Natural killer cell (primary cell): ENCODE results near the gene NPDC1. TPM values are rescaled to one million over a fixed set of nuclear protein-coding genes. Genes with fewer than 3 reads are reported as not detected.

Experiments
- ATAC-seq, 3 donors: fragments of 150-1000 bp in 2 of 3; fragments of 200-7000 bp in 1 of 3; cut with Tn5 transposase; 1 replicate in 1 of 3; 2 replicates in 2 of 3; pipeline ENCODE4 v1.10.0; 2021; ENCODE audit warnings: mild to moderate bottlenecking in 2 of 3, moderate library complexity in 2 of 3
- DNase-seq, 2 donors: peaks; one replicate each; pipeline versions ENCODE4 v3.0.0 to v3.0.0-alpha.2; 2013 to 2021; ENCODE audit warnings: mixed read lengths in 1 of 2
- H3K27ac ChIP-seq: one replicate; pipeline ENCODE4 v1.5.1; 2013; ENCODE audit warnings: mild to moderate bottlenecking, low read length
- H3K27me3 ChIP-seq: one replicate; pipeline ENCODE4 v1.6.1; 2013; ENCODE audit warnings: low read length; ENCODE audit not compliant: control insufficient read depth, insufficient read depth
- H3K36me3 ChIP-seq: one replicate; pipeline ENCODE4 v1.6.1; 2013; ENCODE audit warnings: low read length; ENCODE audit not compliant: control insufficient read depth, insufficient read depth
- H3K4me1 ChIP-seq: one replicate; pipeline ENCODE4 v1.6.1; 2013; ENCODE audit warnings: low read length; ENCODE audit not compliant: control insufficient read depth, insufficient read depth
- H3K4me3 ChIP-seq: one replicate; pipeline ENCODE4 v1.5.1; 2013; ENCODE audit warnings: low read length
- H3K9me3 ChIP-seq: one replicate; pipeline ENCODE4 v1.6.1; 2013; ENCODE audit warnings: low read length; ENCODE audit not compliant: control insufficient read depth, insufficient read depth
- H3K27ac Mint-ChIP-seq, 2 donors: one replicate each; pipeline ENCODE4 v1.8.0; 2022; ENCODE audit warnings: mild to moderate bottlenecking in 2 of 2, mixed read lengths in 2 of 2, moderate library complexity in 1 of 2
- H3K27me3 Mint-ChIP-seq, 2 donors: one replicate each; pipeline ENCODE4 v1.8.0; 2022; ENCODE audit warnings: low read depth in 2 of 2, mixed read lengths in 2 of 2
- H3K36me3 Mint-ChIP-seq: one replicate; pipeline ENCODE4 v1.8.0; 2022; ENCODE audit warnings: mixed read lengths
- H3K4me1 Mint-ChIP-seq, 2 donors: one replicate each; pipeline ENCODE4 v1.8.0; 2022; ENCODE audit warnings: mixed read lengths in 2 of 2
- H3K4me3 Mint-ChIP-seq: one replicate; pipeline ENCODE4 v1.8.0; 2022; ENCODE audit warnings: mild to moderate bottlenecking, moderate library complexity, mixed read lengths
- H3K9me3 Mint-ChIP-seq, 2 donors: one replicate each; pipeline ENCODE4 v1.8.0; 2022; ENCODE audit warnings: mixed read lengths in 2 of 2
- WGBS: methylation state at CpG from one replicate; pipeline ENCODE4 v1.1.7; 2013; ENCODE audit warnings: missing lambda C conversion rate; ENCODE audit not compliant: insufficient coverage; 5-methylcytosine and 5-hydroxymethylcytosine counted together
- intact Hi-C: fragments of 100-400 bp; cut with micrococcal nuclease; formaldehyde crosslinking; loops from one replicate; pipeline ENCODE4 v1.14.2; 2022
- total RNA-seq, 4 donors: library from RNA; stranded (reverse); fragments of 120-200 nt in 1 of 4; gene quantifications; one replicate each; pipeline versions ENCODE4 v1.2.3 to v1.2.4, GENCODE V29; 2013 to 2022
- TF ChIP-seq, protein P1 (sequence below): fragments of 200-600 bp; IDR thresholded peaks from one replicate; pipeline ENCODE4 v1.8.0; 2022; ENCODE audit warnings: antibody characterized with exemption

The NPDC1 gene
- total RNA-seq, 3 donors from 2014 or later (not counting 1 experiment from before 2014, with no cell fraction given), result 0.87 to 5.6 (median 3.4) TPM

DNA sequence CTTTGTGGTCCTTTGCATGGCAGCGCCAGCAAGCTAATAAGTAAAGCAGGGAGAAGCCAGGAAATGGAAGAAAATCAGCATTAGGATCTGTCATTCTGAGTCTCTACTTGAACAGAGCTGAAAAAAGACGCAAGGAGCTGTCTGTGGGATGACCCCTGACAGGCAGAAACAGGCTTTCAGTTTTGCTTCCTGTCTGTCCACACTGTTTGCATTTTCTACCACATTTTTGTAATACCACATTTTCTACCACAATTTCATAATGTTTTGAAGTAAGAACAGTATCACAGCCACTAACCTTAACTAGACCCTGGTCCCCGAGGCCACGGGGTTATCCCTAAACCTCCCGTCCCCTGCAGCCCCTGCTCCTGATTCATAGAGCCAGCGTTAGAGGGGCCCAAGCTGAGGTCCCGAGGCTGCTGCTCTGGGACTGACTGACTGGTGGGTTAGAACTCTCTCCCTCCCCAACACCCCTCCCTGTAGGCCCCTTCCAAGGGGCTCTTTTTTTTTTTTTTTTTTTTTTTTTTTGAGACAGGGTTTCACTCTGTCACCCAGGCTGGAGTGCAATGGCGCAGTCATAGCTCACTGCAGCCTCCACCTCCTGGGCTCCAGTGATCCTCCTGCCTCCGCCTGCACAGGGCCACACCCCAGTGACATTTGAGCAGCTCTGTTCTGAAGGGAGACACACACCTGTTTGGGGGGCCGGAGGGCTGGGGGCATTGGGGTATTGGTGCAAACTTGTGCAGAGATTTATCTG, 45.6 kb downstream of the NPDC1 start:
- ATAC-seq (peak; percentile 35 to 63 (median 44)), DNase-seq (peak; percentile 56 to 70)
- H3K4me3 Mint-ChIP-seq, result peak overlapping the region; percentile 84
- Histone ChIP-seq H3K4me1 (peaks cover 76% of the 10 kb centered on the region), H3K9me3 (no peaks in the 10 kb centered on the region), H3K4me3 (no peak overlapping the region), H3K27me3 (no peaks in the 10 kb centered on the region), H3K36me3 (no peaks in the 10 kb centered on the region), H3K27ac (peak overlapping the region; percentile 77)
- peaks cover 32 to 54% of the 10 kb centered on the region in 2 donors for H3K4me1 Mint-ChIP-seq
- H3K9me3 Mint-ChIP-seq, result no peaks in the 10 kb centered on the region
- WGBS, result 21% methylated on average over 10 of the region's 10 CpGs
- no peaks in the 10 kb centered on the region for H3K36me3 Mint-ChIP-seq
- intact Hi-C loops, result loop anchor here (1.0 kb wide), 1 partner anchor 40 kb away; no protein-coding TSS in a partner anchor
- H3K27ac Mint-ChIP-seq, result peak overlapping the region; percentile 97 to 99
- H3K27me3 Mint-ChIP-seq, result no peaks in the 10 kb centered on the region
- TF ChIP-seq, protein P1, sequence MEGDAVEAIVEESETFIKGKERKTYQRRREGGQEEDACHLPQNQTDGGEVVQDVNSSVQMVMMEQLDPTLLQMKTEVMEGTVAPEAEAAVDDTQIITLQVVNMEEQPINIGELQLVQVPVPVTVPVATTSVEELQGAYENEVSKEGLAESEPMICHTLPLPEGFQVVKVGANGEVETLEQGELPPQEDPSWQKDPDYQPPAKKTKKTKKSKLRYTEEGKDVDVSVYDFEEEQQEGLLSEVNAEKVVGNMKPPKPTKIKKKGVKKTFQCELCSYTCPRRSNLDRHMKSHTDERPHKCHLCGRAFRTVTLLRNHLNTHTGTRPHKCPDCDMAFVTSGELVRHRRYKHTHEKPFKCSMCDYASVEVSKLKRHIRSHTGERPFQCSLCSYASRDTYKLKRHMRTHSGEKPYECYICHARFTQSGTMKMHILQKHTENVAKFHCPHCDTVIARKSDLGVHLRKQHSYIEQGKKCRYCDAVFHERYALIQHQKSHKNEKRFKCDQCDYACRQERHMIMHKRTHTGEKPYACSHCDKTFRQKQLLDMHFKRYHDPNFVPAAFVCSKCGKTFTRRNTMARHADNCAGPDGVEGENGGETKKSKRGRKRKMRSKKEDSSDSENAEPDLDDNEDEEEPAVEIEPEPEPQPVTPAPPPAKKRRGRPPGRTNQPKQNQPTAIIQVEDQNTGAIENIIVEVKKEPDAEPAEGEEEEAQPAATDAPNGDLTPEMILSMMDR, result no peak

DNA sequence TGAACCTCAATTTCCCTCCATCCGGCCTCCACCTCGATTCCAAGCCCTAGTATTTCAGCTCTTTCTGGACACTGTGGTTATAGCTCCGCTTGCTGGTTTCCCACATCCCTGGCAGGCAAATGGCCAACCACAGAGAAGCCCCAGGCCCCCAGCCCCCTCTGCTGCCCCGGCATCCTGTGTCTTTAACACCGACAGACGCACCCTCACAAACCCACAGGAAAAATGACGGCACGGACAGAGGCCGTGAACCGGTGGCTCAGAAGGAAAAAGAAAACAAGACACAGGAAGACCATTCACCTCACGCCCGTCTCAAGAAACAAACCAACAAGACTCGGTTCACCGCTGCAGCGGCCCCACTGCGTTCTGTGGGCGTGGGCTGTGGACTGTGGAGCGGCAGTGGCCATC, 48.1 kb downstream of the NPDC1 start:
- no peaks in the 10 kb centered on the region for H3K27me3 ChIP-seq
- H3K4me1 ChIP-seq, result peaks cover 94% of the 10 kb centered on the region
- Mint-ChIP-seq H3K4me3 (peak overlapping the region; percentile 96), H3K27ac (peak overlapping the region; percentile 97 to 99), H3K4me1 (peaks cover 33 to 61% of the 10 kb centered on the region in 2 donors), H3K36me3 (no peaks in the 10 kb centered on the region), H3K9me3 (no peaks in the 10 kb centered on the region), H3K27me3 (no peaks in the 10 kb centered on the region)
- 4% methylated on average over 18 of the region's 18 CpGs for WGBS
- TF ChIP-seq, protein P1, result no peak
- intact Hi-C loops, result loop anchor here (2.0 to 5.0 kb wide), 2 partner anchors 37 to 151 kb away; partner anchors contain the start of gene PHPT1
- H3K27ac ChIP-seq, result peak overlapping the region; percentile 96
- DNase-seq (peak; percentile 70 to 72), ATAC-seq (peak; percentile 25 to 61 (median 53))
- no peaks in the 10 kb centered on the region for H3K9me3 ChIP-seq
- peaks cover 16% of the 10 kb centered on the region for H3K36me3 ChIP-seq
- H3K4me3 ChIP-seq, result peak overlapping the region; percentile 55

DNA sequence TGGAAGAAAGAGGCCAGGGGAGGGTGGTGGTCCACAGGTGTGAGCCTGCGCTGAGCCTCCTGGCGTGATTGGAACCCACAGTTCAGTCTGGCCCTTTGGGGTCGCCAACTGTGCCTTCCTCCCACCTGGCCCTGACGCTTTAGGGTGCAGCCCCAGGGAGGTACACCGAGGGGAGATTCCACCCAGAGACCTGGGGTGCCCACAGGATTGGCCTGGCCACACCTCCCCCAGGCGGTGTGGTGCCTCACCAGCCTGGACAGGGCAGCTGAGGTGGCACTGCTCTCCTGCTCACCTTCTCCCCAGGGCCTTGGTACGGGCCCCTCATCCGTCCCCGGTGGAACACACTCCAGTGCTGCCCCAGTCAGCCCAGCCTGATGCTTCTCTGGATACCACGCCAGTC, 48.6 kb downstream of the NPDC1 start:
- peak overlapping the region; percentile 96 for H3K4me3 Mint-ChIP-seq
- H3K36me3 ChIP-seq, result peaks cover 16% of the 10 kb centered on the region
- H3K9me3 ChIP-seq, result no peaks in the 10 kb centered on the region
- H3K9me3 Mint-ChIP-seq, result no peaks in the 10 kb centered on the region
- no peaks in the 10 kb centered on the region for H3K27me3 ChIP-seq
- peak in 1 of 2 donors; percentile 51 for DNase-seq
- H3K27ac Mint-ChIP-seq, result peak overlapping the region; percentile 97 to 99
- ATAC-seq, result peak; percentile 1 to 7 (median 3)
- intact Hi-C loops, result loop anchor here (5.0 kb wide), 1 partner anchor 150 kb away; the partner anchor contains the start of gene PHPT1
- 33% methylated on average over 10 of the region's 10 CpGs for WGBS
- TF ChIP-seq, protein P1, result no peak
- no peaks in the 10 kb centered on the region for H3K27me3 Mint-ChIP-seq
- peak overlapping the region; percentile 55 for H3K4me3 ChIP-seq
- no peaks in the 10 kb centered on the region for H3K36me3 Mint-ChIP-seq
- H3K4me1 Mint-ChIP-seq, result peaks cover 33 to 65% of the 10 kb centered on the region in 2 donors
- H3K27ac ChIP-seq, result peak overlapping the region; percentile 96
- peaks cover 95% of the 10 kb centered on the region for H3K4me1 ChIP-seq
